ENCODE data around the gene ARL5C.

The ARL5C gene

GRCh38 chr17:39164675-39165143, 1.3 kb downstream of the ARL5C start (continued):
- TF ChIP-seq ZNF658 (tag by site-specific recombination; IDR thresholded peaks at IDR 0.05), result no peak
- no peak for TF ChIP-seq ZNF37A (tag by site-specific recombination; IDR thresholded peaks at IDR 0.05)
- no peak for TF ChIP-seq ZNF23 (tag by site-specific recombination; IDR thresholded peaks at IDR 0.05; ENCODE audit: borderline replicate concordance)
- no peak for TF ChIP-seq ZNF354C (tag by site-specific recombination; IDR thresholded peaks at IDR 0.05; ENCODE audit: borderline replicate concordance, low read depth)
- no peak for TF ChIP-seq ZNF214 (tag by site-specific recombination; IDR thresholded peaks at IDR 0.05; ENCODE audit: borderline replicate concordance)
- TF ChIP-seq ZNF350 (tag by site-specific recombination; IDR thresholded peaks at IDR 0.05), result no peak
- TF ChIP-seq, protein P1, sequence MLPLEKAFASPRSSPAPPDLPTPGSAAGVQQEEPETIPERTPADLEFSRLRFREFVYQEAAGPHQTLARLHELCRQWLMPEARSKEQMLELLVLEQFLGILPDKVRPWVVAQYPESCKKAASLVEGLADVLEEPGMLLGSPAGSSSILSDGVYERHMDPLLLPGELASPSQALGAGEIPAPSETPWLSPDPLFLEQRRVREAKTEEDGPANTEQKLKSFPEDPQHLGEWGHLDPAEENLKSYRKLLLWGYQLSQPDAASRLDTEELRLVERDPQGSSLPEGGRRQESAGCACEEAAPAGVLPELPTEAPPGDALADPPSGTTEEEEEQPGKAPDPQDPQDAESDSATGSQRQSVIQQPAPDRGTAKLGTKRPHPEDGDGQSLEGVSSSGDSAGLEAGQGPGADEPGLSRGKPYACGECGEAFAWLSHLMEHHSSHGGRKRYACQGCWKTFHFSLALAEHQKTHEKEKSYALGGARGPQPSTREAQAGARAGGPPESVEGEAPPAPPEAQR (tag by site-specific recombination; IDR thresholded peaks at IDR 0.05), result no peak
- peak; percentile 34; the same call in 1 of the 2 replicates for TF ChIP-seq ZBTB20 (tag by site-specific recombination; IDR thresholded peaks at IDR 0.05)
- no peak for TF ChIP-seq OSR2 (tag by site-specific recombination; IDR thresholded peaks at IDR 0.05)
- TF ChIP-seq ZNF514 (tag by site-specific recombination; IDR thresholded peaks at IDR 0.05), result no peak
- TF ChIP-seq ZNF560 (tag by site-specific recombination; IDR thresholded peaks at IDR 0.05; ENCODE audit: borderline replicate concordance), result no peak
- TF ChIP-seq ZBTB6 (tag by site-specific recombination; IDR thresholded peaks at IDR 0.05), result no peak; the same call in 1 of the 2 replicates
- TF ChIP-seq ZNF521 (tag by site-specific recombination; IDR thresholded peaks at IDR 0.05), result no peak
- TF ChIP-seq KLF1 (tag by site-specific recombination; IDR thresholded peaks at IDR 0.05), result no peak
- TF ChIP-seq ZNF169 (tag by site-specific recombination; IDR thresholded peaks at IDR 0.05), result no peak
- TF ChIP-seq ZNF558 (tag by site-specific recombination; IDR thresholded peaks at IDR 0.05), result no peak
- TF ChIP-seq ZNF335 (tag by site-specific recombination; conservative IDR thresholded peaks at IDR 0.05), result peak; percentile 51
- TF ChIP-seq GLIS1 (tag by site-specific recombination; IDR thresholded peaks at IDR 0.05), result peak; percentile 58
- TF ChIP-seq ZNF677 (tag by site-specific recombination; IDR thresholded peaks at IDR 0.05), result no peak
- 0 out of 2 replicates have a peak, but pooled peaks have one; percentile 22 for TF ChIP-seq ZNF24 (tag by site-specific recombination; IDR thresholded peaks at IDR 0.05)
- TF ChIP-seq ZBTB1 (tag by site-specific recombination; IDR thresholded peaks at IDR 0.05), result no peak
- TF ChIP-seq ZBTB21 (tag by site-specific recombination; IDR thresholded peaks at IDR 0.05), result no peak
- TF ChIP-seq KLF8 (tag by site-specific recombination; IDR thresholded peaks at IDR 0.05), result no peak
- TF ChIP-seq ZNF747 (tag by site-specific recombination; IDR thresholded peaks at IDR 0.05), result no peak
- no peak for TF ChIP-seq ZSCAN23 (tag by site-specific recombination; IDR thresholded peaks at IDR 0.05)
- no peak for TF ChIP-seq ZNF302 (tag by site-specific recombination; IDR thresholded peaks at IDR 0.05; ENCODE audit: low read depth)
- peak; percentile 80 for TF ChIP-seq PRDM1 (tag by site-specific recombination; IDR thresholded peaks at IDR 0.05)
- no peak for TF ChIP-seq HOXC10 (CRISPR knock-in tag; IDR thresholded peaks at IDR 0.05)
- no peak for TF ChIP-seq KLF7 (tag by site-specific recombination; IDR thresholded peaks at IDR 0.05; ENCODE audit: borderline replicate concordance)
- no peak for TF ChIP-seq ZNF138 (tag by site-specific recombination; IDR thresholded peaks at IDR 0.05; ENCODE audit: borderline replicate concordance)
- TF ChIP-seq, protein P2, sequence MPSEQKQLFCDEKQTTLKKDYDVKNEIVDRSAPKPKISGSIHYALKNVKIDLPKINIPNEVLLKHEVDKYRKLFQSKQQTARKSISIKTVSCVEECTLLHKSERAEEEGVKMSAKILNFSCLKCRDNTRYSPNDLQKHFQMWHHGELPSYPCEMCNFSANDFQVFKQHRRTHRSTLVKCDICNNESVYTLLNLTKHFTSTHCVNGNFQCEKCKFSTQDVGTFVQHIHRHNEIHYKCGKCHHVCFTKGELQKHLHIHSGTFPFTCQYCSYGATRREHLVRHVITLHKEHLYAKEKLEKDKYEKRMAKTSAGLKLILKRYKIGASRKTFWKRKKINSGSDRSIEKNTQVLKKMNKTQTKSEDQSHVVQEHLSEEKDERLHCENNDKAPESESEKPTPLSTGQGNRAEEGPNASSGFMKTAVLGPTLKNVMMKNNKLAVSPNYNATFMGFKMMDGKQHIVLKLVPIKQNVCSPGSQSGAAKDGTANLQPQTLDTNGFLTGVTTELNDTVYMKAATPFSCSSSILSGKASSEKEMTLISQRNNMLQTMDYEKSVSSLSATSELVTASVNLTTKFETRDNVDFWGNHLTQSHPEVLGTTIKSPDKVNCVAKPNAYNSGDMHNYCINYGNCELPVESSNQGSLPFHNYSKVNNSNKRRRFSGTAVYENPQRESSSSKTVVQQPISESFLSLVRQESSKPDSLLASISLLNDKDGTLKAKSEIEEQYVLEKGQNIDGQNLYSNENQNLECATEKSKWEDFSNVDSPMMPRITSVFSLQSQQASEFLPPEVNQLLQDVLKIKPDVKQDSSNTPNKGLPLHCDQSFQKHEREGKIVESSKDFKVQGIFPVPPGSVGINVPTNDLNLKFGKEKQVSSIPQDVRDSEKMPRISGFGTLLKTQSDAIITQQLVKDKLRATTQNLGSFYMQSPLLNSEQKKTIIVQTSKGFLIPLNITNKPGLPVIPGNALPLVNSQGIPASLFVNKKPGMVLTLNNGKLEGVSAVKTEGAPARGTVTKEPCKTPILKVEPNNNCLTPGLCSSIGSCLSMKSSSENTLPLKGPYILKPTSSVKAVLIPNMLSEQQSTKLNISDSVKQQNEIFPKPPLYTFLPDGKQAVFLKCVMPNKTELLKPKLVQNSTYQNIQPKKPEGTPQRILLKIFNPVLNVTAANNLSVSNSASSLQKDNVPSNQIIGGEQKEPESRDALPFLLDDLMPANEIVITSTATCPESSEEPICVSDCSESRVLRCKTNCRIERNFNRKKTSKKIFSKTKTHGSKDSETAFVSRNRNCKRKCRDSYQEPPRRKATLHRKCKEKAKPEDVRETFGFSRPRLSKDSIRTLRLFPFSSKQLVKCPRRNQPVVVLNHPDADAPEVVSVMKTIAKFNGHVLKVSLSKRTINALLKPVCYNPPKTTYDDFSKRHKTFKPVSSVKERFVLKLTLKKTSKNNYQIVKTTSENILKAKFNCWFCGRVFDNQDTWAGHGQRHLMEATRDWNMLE (tag by site-specific recombination; conservative IDR thresholded peaks at IDR 0.05; ENCODE audit: low read depth), result no peak
- no peak for TF ChIP-seq ZNF10 (tag by site-specific recombination; IDR thresholded peaks at IDR 0.05)
- no peak for TF ChIP-seq ZNF596 (tag by site-specific recombination; IDR thresholded peaks at IDR 0.05)
- peak; percentile 94 for TF ChIP-seq ZBTB17 (tag by site-specific recombination; IDR thresholded peaks at IDR 0.05)
- TF ChIP-seq ZBTB44 (tag by site-specific recombination; IDR thresholded peaks at IDR 0.05), result no peak
